ENCODE data around the gene COLGALT1. TPM values are rescaled to one million over a fixed set of nuclear protein-coding genes. Genes with fewer than 3 reads are reported as not detected.

The COLGALT1 gene
- total RNA-seq, 1 donor from 2014 or later, result 74.2 TPM

GRCh38 chr19:17624314-17624991, 69.0 kb downstream of the COLGALT1 start:
- DNase-seq (ENCODE audit: low read depth), result no peak
- H3K36me3 ChIP-seq (ENCODE audit: control insufficient read depth, insufficient read depth, low read length), result no peaks in the 10 kb centered on the region
- TF ChIP-seq CTCF (IDR thresholded peaks at IDR 0.05; ENCODE audit: insufficient read depth, low read length, severe bottlenecking), result no peak
- no peak overlapping the region for H3K4me3 ChIP-seq (ENCODE audit: low read depth, low read length)
- peak; percentile 36 for FAIRE-seq
- H3K27me3 ChIP-seq (ENCODE audit: control insufficient read depth, insufficient read depth, low read length), result no peaks in the 10 kb centered on the region

- no peaks in the 10 kb centered on the region for H3K27me3 ChIP-seq (ENCODE audit: control insufficient read depth, insufficient read depth, low read length)
- no peak overlapping the region for H3K4me3 ChIP-seq (ENCODE audit: low read depth, low read length)
- no peak for TF ChIP-seq CTCF (IDR thresholded peaks at IDR 0.05; ENCODE audit: insufficient read depth, low read length, severe bottlenecking)
- DNase-seq (ENCODE audit: low read depth) (no peak), FAIRE-seq (peak; percentile 13)
- no peaks in the 10 kb centered on the region for H3K36me3 ChIP-seq (ENCODE audit: control insufficient read depth, insufficient read depth, low read length)
These were observed 69.6 kb downstream of the COLGALT1 start for GRCh38 chr19:17625043-17625442.

- FAIRE-seq (no peak), DNase-seq (ENCODE audit: low read depth) (no peak)
- H3K36me3 ChIP-seq (ENCODE audit: control insufficient read depth, insufficient read depth, low read length), result no peaks in the 10 kb centered on the region
- H3K27me3 ChIP-seq (ENCODE audit: control insufficient read depth, insufficient read depth, low read length), result no peaks in the 10 kb centered on the region
- H3K4me3 ChIP-seq (ENCODE audit: low read depth, low read length), result no peak overlapping the region
- no peak for TF ChIP-seq CTCF (IDR thresholded peaks at IDR 0.05; ENCODE audit: insufficient read depth, low read length, severe bottlenecking)
These were observed 70.5 kb downstream of the COLGALT1 start for GRCh38 chr19:17625980-17626379.

GRCh38 chr19:17626456-17627015, 71.1 kb downstream of the COLGALT1 start:
- no peak for TF ChIP-seq CTCF (IDR thresholded peaks at IDR 0.05; ENCODE audit: insufficient read depth, low read length, severe bottlenecking)
- Histone ChIP-seq H3K4me3 (ENCODE audit: low read depth, low read length) (no peak overlapping the region), H3K27me3 (ENCODE audit: control insufficient read depth, insufficient read depth, low read length) (no peaks in the 10 kb centered on the region), H3K36me3 (ENCODE audit: control insufficient read depth, insufficient read depth, low read length) (no peaks in the 10 kb centered on the region)
- DNase-seq (ENCODE audit: low read depth) (no peak), FAIRE-seq (no peak)

- no peaks in the 10 kb centered on the region for H3K27me3 ChIP-seq (ENCODE audit: control insufficient read depth, insufficient read depth, low read length)
- no peak overlapping the region for H3K4me3 ChIP-seq (ENCODE audit: low read depth, low read length)
- DNase-seq (ENCODE audit: low read depth), result no peak
- TF ChIP-seq CTCF (IDR thresholded peaks at IDR 0.05; ENCODE audit: insufficient read depth, low read length, severe bottlenecking), result no peak
- no peaks in the 10 kb centered on the region for H3K36me3 ChIP-seq (ENCODE audit: control insufficient read depth, insufficient read depth, low read length)
- no peak for FAIRE-seq
These were observed 71.7 kb downstream of the COLGALT1 start for GRCh38 chr19:17627161-17627560.

GRCh38 chr19:17627921-17628320, 72.5 kb downstream of the COLGALT1 start:
- H3K27me3 ChIP-seq (ENCODE audit: control insufficient read depth, insufficient read depth, low read length), result no peaks in the 10 kb centered on the region
- FAIRE-seq, result no peak
- DNase-seq (ENCODE audit: low read depth), result no peak
- H3K36me3 ChIP-seq (ENCODE audit: control insufficient read depth, insufficient read depth, low read length), result no peaks in the 10 kb centered on the region
- no peak for TF ChIP-seq CTCF (IDR thresholded peaks at IDR 0.05; ENCODE audit: insufficient read depth, low read length, severe bottlenecking)
- no peak overlapping the region for H3K4me3 ChIP-seq (ENCODE audit: low read depth, low read length)
